Prostate gland (tissue), 2 donors: ENCODE results near the gene USP10.

Experiments
- CTCF ChIP-seq, 4 experiments: fragments of 200-600 bp in 2 of 4; fragments of 450-650 bp in 2 of 4; sonication (generic) in 2 of 4; IDR thresholded peaks; 1 replicate in 3 of 4; 2 replicates in 1 of 4; pipeline ENCODE4 v1.5.1; 2016 to 2019; ENCODE audit warnings: antibody characterized with exemption in 4 of 4, mild to moderate bottlenecking in 2 of 4, moderate library complexity in 2 of 4
- POLR2A ChIP-seq: fragments of 450-650 bp; IDR thresholded peaks from one replicate; pipeline ENCODE4 v1.6.1; 2016; ENCODE audit warnings: antibody characterized with exemption, mild to moderate bottlenecking

- TF ChIP-seq POLR2A (no peak), CTCF (IDR thresholded peaks at IDR 0.05) (no peak)
These were observed 52.1 kb downstream of the USP10 start for GRCh38 chr16:84751947-84752346.
